ENCODE data around the gene CAMK1.

- TF ChIP-seq GATA3 (IDR thresholded peaks at IDR 0.05; ENCODE audit: low read depth, low read length) (no peak), GATA2 (IDR thresholded peaks at IDR 0.05; ENCODE audit: low read depth, low read length) (no peak)
Measured at GRCh38 chr3:9818666-9819335, 49.1 kb upstream of the CAMK1 start.
